ENCODE results near the gene MACROH2A1. TPM values are rescaled to one million over a fixed set of nuclear protein-coding genes. Genes with fewer than 3 reads are reported as not detected.

MACROH2A1 gene
- total RNA-seq, 1 donor from 2014 or later = 319 TPM

GRCh38 chr5:135332519-135333150 is 66.4 kb downstream of the MACROH2A1 start:
- H3K27ac Mint-ChIP-seq = no peak overlapping the region
- TF ChIP-seq, protein P1, sequence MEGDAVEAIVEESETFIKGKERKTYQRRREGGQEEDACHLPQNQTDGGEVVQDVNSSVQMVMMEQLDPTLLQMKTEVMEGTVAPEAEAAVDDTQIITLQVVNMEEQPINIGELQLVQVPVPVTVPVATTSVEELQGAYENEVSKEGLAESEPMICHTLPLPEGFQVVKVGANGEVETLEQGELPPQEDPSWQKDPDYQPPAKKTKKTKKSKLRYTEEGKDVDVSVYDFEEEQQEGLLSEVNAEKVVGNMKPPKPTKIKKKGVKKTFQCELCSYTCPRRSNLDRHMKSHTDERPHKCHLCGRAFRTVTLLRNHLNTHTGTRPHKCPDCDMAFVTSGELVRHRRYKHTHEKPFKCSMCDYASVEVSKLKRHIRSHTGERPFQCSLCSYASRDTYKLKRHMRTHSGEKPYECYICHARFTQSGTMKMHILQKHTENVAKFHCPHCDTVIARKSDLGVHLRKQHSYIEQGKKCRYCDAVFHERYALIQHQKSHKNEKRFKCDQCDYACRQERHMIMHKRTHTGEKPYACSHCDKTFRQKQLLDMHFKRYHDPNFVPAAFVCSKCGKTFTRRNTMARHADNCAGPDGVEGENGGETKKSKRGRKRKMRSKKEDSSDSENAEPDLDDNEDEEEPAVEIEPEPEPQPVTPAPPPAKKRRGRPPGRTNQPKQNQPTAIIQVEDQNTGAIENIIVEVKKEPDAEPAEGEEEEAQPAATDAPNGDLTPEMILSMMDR (IDR thresholded peaks at IDR 0.05; ENCODE audit: unreplicated experiment) = peak; percentile 68
- H3K4me1 Mint-ChIP-seq (ENCODE audit: low read depth) = peaks cover 43% of the 10 kb centered on the region
- no peak for DNase-seq (ENCODE audit: low spot score, unreplicated experiment)
- peak overlapping the region; percentile 10 for H3K4me3 Mint-ChIP-seq (ENCODE audit: low read depth)
- H3K36me3 Mint-ChIP-seq (ENCODE audit: insufficient read depth) = peaks cover 10% of the 10 kb centered on the region
- H3K27me3 Mint-ChIP-seq = no peaks in the 10 kb centered on the region
- H3K9me3 Mint-ChIP-seq (ENCODE audit: low read depth) = no peaks in the 10 kb centered on the region

GRCh38 chr5:135331612-135332011 is 67.4 kb downstream of the MACROH2A1 start:
- no peak for DNase-seq (ENCODE audit: low spot score, unreplicated experiment)
- Mint-ChIP-seq H3K4me1 (ENCODE audit: low read depth) (peaks cover 43% of the 10 kb centered on the region), H3K9me3 (ENCODE audit: low read depth) (no peaks in the 10 kb centered on the region), H3K4me3 (ENCODE audit: low read depth) (no peak overlapping the region), H3K27me3 (no peaks in the 10 kb centered on the region), H3K27ac (no peak overlapping the region), H3K36me3 (ENCODE audit: insufficient read depth) (peaks cover 8% of the 10 kb centered on the region)
- TF ChIP-seq, protein P1 (IDR thresholded peaks at IDR 0.05; ENCODE audit: unreplicated experiment) = no peak

DNA sequence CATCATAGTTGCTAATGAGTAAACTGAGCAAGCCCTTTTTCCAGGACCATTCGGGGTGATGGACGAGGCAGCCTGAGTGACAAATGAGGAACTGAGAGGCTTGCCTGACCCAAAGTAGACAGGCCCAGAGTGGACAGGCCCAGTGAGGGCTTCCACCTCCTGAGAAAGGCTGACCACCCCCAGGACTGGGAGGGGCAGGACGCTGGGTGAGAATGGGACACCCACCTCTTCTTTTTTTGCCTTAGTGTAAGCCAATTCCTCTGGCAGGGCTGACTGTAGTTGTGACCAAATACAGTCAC is 68.3 kb downstream of the MACROH2A1 start:
- Mint-ChIP-seq H3K27ac (peak overlapping the region; percentile 85), H3K4me3 (ENCODE audit: low read depth) (no peak overlapping the region), H3K36me3 (ENCODE audit: insufficient read depth) (peaks cover 6% of the 10 kb centered on the region), H3K4me1 (ENCODE audit: low read depth) (peaks cover 43% of the 10 kb centered on the region), H3K9me3 (ENCODE audit: low read depth) (no peaks in the 10 kb centered on the region), H3K27me3 (no peaks in the 10 kb centered on the region)
- no peak for DNase-seq (ENCODE audit: low spot score, unreplicated experiment)
- TF ChIP-seq, protein P1 (IDR thresholded peaks at IDR 0.05; ENCODE audit: unreplicated experiment) = no peak

DNA sequence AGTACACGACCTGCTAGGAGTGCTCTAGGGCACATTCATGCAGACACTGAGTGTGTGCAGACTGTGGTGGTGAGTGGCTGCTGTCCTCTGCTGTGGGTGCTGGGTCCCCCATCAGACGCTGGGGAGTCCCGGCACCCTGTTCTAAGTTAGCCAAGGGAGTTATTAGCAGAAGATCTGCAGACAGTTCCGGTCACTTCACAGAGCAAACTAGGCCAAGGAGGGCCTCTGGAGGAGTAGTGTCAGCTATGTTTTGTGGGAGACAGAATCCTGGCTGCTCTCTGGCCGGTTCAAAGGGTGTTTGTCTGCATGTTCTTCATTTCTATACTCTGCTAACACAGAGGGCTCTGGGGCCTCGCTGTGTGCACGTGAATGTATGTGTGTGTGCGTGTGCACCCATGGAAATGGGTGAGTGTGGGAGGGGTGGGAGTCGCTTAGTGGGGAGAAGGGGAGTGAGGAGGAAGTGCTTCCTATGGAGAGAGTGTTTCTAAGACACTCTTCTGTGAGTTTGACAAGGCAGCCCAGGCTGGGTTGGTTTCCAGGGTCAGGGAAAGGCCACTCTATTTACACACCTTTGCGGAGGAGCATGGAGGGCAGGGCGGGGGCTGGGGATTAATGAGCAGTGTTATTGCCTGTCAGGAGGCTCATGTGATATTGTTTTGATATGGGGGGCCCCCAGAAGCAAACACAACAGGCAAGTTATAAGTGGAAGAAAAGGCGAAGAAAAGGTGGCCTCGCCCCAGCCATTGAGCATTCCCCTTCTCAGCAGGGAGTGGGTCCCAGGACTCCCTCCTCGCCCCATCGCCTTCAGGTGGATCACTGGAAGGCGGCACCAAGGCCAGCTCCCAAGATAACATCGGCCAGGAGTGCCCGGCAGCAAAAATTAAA is 68.9 kb downstream of the MACROH2A1 start:
- TF ChIP-seq, protein P1 (IDR thresholded peaks at IDR 0.05; ENCODE audit: unreplicated experiment) = no peak
- H3K27me3 Mint-ChIP-seq = no peaks in the 10 kb centered on the region
- peak overlapping the region; percentile 55 for H3K4me3 Mint-ChIP-seq (ENCODE audit: low read depth)
- H3K4me1 Mint-ChIP-seq (ENCODE audit: low read depth) = peaks cover 47% of the 10 kb centered on the region
- peaks cover 6% of the 10 kb centered on the region for H3K36me3 Mint-ChIP-seq (ENCODE audit: insufficient read depth)
- H3K9me3 Mint-ChIP-seq (ENCODE audit: low read depth) = no peaks in the 10 kb centered on the region
- DNase-seq (ENCODE audit: low spot score, unreplicated experiment) = no peak
- peak overlapping the region; percentile 85 for H3K27ac Mint-ChIP-seq

DNA sequence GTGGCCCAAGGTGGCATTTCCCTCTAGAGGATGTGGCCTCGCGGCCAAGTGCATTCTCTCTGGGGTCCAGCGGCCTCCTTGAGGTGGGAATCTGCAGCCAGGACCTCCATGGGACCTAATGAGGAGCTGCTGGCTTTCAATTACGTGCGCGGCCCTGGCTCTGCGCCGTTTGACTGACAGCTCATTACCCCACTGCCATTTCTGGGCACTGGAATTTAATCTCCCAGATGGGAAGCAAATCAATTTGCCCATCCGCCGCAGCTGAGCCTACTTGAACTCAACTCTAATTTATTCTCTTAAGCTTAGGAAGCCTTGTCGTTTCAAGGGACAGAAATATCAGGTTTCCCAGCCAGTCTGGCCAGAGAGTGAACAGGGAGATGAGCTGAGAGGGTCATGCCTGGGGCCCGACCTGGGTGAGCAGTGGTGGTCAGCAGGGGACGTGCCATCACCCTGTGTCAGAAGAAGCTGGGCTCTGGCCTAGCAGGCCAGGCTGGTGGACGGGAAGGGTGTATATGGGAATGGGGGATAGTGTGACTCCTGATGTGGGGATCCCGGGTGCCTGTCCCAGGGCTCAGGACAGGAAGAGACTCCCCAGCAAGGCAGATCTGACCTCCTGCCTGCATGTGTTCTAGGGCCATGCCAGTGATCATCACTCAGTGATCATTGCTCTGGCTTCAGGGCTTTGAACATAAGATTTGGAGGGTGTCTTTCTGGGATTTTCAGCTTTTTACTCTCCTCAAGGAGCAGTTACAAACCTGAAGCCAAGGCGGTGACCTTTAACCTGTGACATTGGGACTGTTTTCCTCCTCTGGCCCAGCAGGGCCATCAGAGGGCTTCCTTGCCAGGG is 69.7 kb downstream of the MACROH2A1 start:
- H3K4me3 Mint-ChIP-seq (ENCODE audit: low read depth) = peak overlapping the region; percentile 53
- peak overlapping the region; percentile 85 for H3K27ac Mint-ChIP-seq
- peaks cover 52% of the 10 kb centered on the region for H3K4me1 Mint-ChIP-seq (ENCODE audit: low read depth)
- DNase-seq (ENCODE audit: low spot score, unreplicated experiment) = no peak
- no peaks in the 10 kb centered on the region for H3K27me3 Mint-ChIP-seq
- no peaks in the 10 kb centered on the region for H3K9me3 Mint-ChIP-seq (ENCODE audit: low read depth)
- peaks cover 5% of the 10 kb centered on the region for H3K36me3 Mint-ChIP-seq (ENCODE audit: insufficient read depth)
- TF ChIP-seq, protein P1 (IDR thresholded peaks at IDR 0.05; ENCODE audit: unreplicated experiment) = no peak

Measured in progenitor cell of endocrine pancreas (in vitro differentiated cells).